Prostate gland (tissue), 2 donors: ENCODE data around the gene HBZ. TPM values are rescaled to one million over a fixed set of nuclear protein-coding genes. Genes with fewer than 3 reads are reported as not detected.
"Not testable (repeated sequence)": the region's sequence is repeated elsewhere in the genome, so short reads cannot be mapped to it uniquely, and the experiment has no call there.

ENCODE experiments used
- DNase-seq: peaks from one replicate; pipeline ENCODE4 v3.0.0-alpha.2; 2019; ENCODE audit warnings: low spot score
- H3K27ac ChIP-seq, 2 donors: fragments of 200-600 bp; sonication (generic); 2 replicates each; pipeline ENCODE4 v1.5.1; 2017 to 2019
- H3K27me3 ChIP-seq: fragments of 200-600 bp; sonication (generic); replicated peaks from 2 replicates; pipeline ENCODE4 v1.5.1; 2019; ENCODE audit not compliant: insufficient read depth
- H3K36me3 ChIP-seq, 2 donors: fragments of 200-600 bp; sonication (generic); 1 replicate in 1 of 2; 2 replicates in 1 of 2; pipeline versions ENCODE4 v1.5.1 to v1.8.1; 2017 to 2019
- H3K4me1 ChIP-seq: fragments of 200-600 bp; sonication (generic); replicated peaks from 2 replicates; pipeline ENCODE4 v1.5.1; 2019
- H3K4me3 ChIP-seq, 2 donors: fragments of 200-600 bp; sonication (generic); 2 replicates each; pipeline ENCODE4 v1.5.1; 2017 to 2019
- H3K9me3 ChIP-seq: fragments of 200-600 bp; sonication (generic); 2 replicates; pipeline ENCODE4 v1.5.1; 2017
- CTCF ChIP-seq, 4 experiments: fragments of 200-600 bp in 2 of 4; fragments of 450-650 bp in 2 of 4; sonication (generic) in 2 of 4; IDR thresholded peaks; 1 replicate in 3 of 4; 2 replicates in 1 of 4; pipeline ENCODE4 v1.5.1; 2016 to 2019; ENCODE audit warnings: antibody characterized with exemption in 4 of 4, mild to moderate bottlenecking in 2 of 4, moderate library complexity in 2 of 4
- POLR2A ChIP-seq: fragments of 450-650 bp; IDR thresholded peaks from one replicate; pipeline ENCODE4 v1.6.1; 2016; ENCODE audit warnings: antibody characterized with exemption, mild to moderate bottlenecking
- POLR2AphosphoS5 ChIP-seq: sonication (generic); formaldehyde crosslinking; IDR thresholded peaks from one replicate; pipeline ENCODE4 v1.6.1; 2017; ENCODE audit warnings: antibody characterized with exemption
- WGBS: methylation state at CpG from one replicate; pipeline ENCODE4 v1.1.5; 2018; 5-methylcytosine and 5-hydroxymethylcytosine counted together
- intact Hi-C: fragments of 100-400 bp; cut with DNase I; formaldehyde crosslinking; loops from one replicate; pipeline ENCODE4 v1.14.2; 2022
- total RNA-seq, 2 donors: library from RNA; depleted of rRNA; stranded (reverse); fragments of >200 nt; gene quantifications; one replicate each; pipeline ENCODE4 v1.1.0, GENCODE V29; 2016

Gene HBZ
- total RNA-seq, 2 donors from 2014 or later, result not detected

- Histone ChIP-seq H3K36me3 (no peaks in the 10 kb centered on the region), H3K27ac (no peak overlapping the region), H3K4me3 (no peak overlapping the region), H3K27me3 (no peaks in the 10 kb centered on the region), H3K9me3 (no peaks in the 10 kb centered on the region), H3K4me1 (peaks cover 5% of the 10 kb centered on the region)
- 41% methylated on average over 6 of the region's 6 CpGs for WGBS
- DNase-seq, result no peak
- TF ChIP-seq POLR2AphosphoS5 (no peak), POLR2A (no peak), CTCF (IDR thresholded peaks at IDR 0.05) (no peak)
- intact Hi-C loops, result no loop called here
These were observed 6.8 kb downstream of the HBZ start for GRCh38 chr16:159136-159849.

GRCh38 chr16:160242-160641 lies 7.8 kb downstream of the HBZ start:
- intact Hi-C loops, H3K27me3 ChIP-seq, DNase-seq, H3K27ac ChIP-seq, H3K9me3 ChIP-seq, H3K4me3 ChIP-seq, H3K4me1 ChIP-seq, H3K36me3 ChIP-seq: not testable (repeated sequence)
- 60% methylated on average over 18 of the region's 20 CpGs for WGBS

GRCh38 chr16:160691-161190 lies 8.3 kb downstream of the HBZ start:
- no peak overlapping the region for H3K27ac ChIP-seq
- TF ChIP-seq CTCF (IDR thresholded peaks at IDR 0.05) (no peak), POLR2AphosphoS5 (no peak), POLR2A (no peak)
- intact Hi-C loops, result no loop called here
- peaks cover 6% of the 10 kb centered on the region for H3K4me1 ChIP-seq
- WGBS, result 60% methylated on average over 18 of the region's 18 CpGs
- no peak for DNase-seq
- H3K36me3 ChIP-seq, result no peaks in the 10 kb centered on the region
- H3K27me3 ChIP-seq, result peaks cover 6% of the 10 kb centered on the region
- H3K4me3 ChIP-seq, result no peak overlapping the region
- H3K9me3 ChIP-seq, result no peaks in the 10 kb centered on the region

- peaks cover 13% of the 10 kb centered on the region for H3K4me1 ChIP-seq
- H3K27me3 ChIP-seq, result peaks cover 16% of the 10 kb centered on the region
- H3K36me3 ChIP-seq, result no peaks in the 10 kb centered on the region
- no peak overlapping the region for H3K4me3 ChIP-seq
- H3K27ac ChIP-seq, result no peak overlapping the region
- intact Hi-C loops, result no loop called here
- H3K9me3 ChIP-seq, result no peaks in the 10 kb centered on the region
- TF ChIP-seq POLR2A, result no peak
- no peak for TF ChIP-seq CTCF (IDR thresholded peaks at IDR 0.05)
- TF ChIP-seq POLR2AphosphoS5, result no peak
- no peak for DNase-seq
- 90% methylated on average over 13 of the region's 13 CpGs for WGBS
These were observed 10.0 kb downstream of the HBZ start for GRCh38 chr16:162271-162991.

GRCh38 chr16:163139-163538 lies 10.7 kb downstream of the HBZ start:
- DNase-seq, H3K4me3 ChIP-seq, H3K9me3 ChIP-seq, H3K36me3 ChIP-seq, H3K27ac ChIP-seq, intact Hi-C loops: not testable (repeated sequence)
- peaks cover 19% of the 10 kb centered on the region for H3K27me3 ChIP-seq
- 88% methylated on average over 10 of the region's 10 CpGs for WGBS
- peaks cover 13% of the 10 kb centered on the region for H3K4me1 ChIP-seq

- H3K4me3 ChIP-seq, H3K27ac ChIP-seq, intact Hi-C loops, DNase-seq, H3K9me3 ChIP-seq, H3K36me3 ChIP-seq: not testable (repeated sequence)
- peaks cover 13% of the 10 kb centered on the region for H3K4me1 ChIP-seq
- H3K27me3 ChIP-seq, result peaks cover 25% of the 10 kb centered on the region
- 9% methylated on average over 2 of the region's 3 CpGs for whole genome bisulfite sequencing
These were observed 11.3 kb downstream of the HBZ start for GRCh38 chr16:163696-164095.

GRCh38 chr16:164134-164823 lies 11.8 kb downstream of the HBZ start:
- H3K36me3 ChIP-seq, H3K4me3 ChIP-seq, intact Hi-C loops, H3K9me3 ChIP-seq, H3K27ac ChIP-seq, DNase-seq: not testable (repeated sequence)
- H3K4me1 ChIP-seq, result peaks cover 13% of the 10 kb centered on the region
- peaks cover 26% of the 10 kb centered on the region for H3K27me3 ChIP-seq
- no CpG with 5 or more reads among the region's 80 CpGs for WGBS
